GM12891 (cell line): ENCODE results near the gene FRMPD3.

Experiments used
- PAX5 ChIP-seq: IDR thresholded peaks from 2 replicates; pipeline ENCODE4 v1.6.1; 2011; ENCODE audit warnings: low read length, moderate library complexity, mild to moderate bottlenecking; ENCODE audit not compliant: insufficient read depth, severe bottlenecking
- POLR2A ChIP-seq: IDR thresholded peaks from 2 replicates; pipeline ENCODE4 v1.6.1; 2011; ENCODE audit warnings: low read depth, low read length, control low read depth
- POLR2AphosphoS5 ChIP-seq: IDR thresholded peaks from 2 replicates; pipeline ENCODE4 v1.6.1; 2011; ENCODE audit warnings: low read depth, low read length, control low read depth
- POU2F2 ChIP-seq: IDR thresholded peaks from 2 replicates; pipeline ENCODE4 v1.6.1; 2011; ENCODE audit warnings: low read depth, mild to moderate bottlenecking, control low read depth, low read length, moderate library complexity
- SPI1 ChIP-seq: IDR thresholded peaks from 2 replicates; pipeline ENCODE4 v1.6.1; 2011; ENCODE audit warnings: low read depth, low read length, control low read depth
- TAF1 ChIP-seq: IDR thresholded peaks from 2 replicates; pipeline ENCODE4 v1.6.1; 2011; ENCODE audit warnings: low read depth, low read length, control low read depth

- TF ChIP-seq PAX5 = no peak
- no peak for TF ChIP-seq POLR2AphosphoS5
- TF ChIP-seq POLR2A = no peak
- no peak for TF ChIP-seq TAF1
- no peak for TF ChIP-seq SPI1
- no peak for TF ChIP-seq POU2F2
Observed at GRCh38 chrX:107421337-107421861, 28.1 kb upstream of the FRMPD3 start.
